ENCODE results near the gene THYN1.
"Not testable (repeated sequence)": the region's sequence is repeated elsewhere in the genome, so short reads cannot be mapped to it uniquely, and the experiment has no call there.

Gene THYN1

DNA sequence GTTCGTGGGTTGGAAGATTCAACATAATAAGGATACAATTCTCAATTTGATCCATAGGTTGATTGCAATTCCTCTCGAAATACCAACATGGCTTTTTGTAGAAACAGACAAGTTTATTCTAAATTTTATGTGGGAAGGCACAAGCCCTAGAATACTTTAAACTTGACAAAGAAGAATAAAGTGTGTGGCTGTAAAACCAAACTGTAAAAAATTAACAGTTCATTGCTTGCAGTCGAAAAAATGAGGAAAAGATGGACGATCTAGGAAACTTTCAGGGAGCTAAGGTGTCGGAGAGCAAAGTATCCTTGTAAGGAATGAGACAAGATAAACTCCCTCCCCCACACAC, 22.0 kb upstream of the THYN1 start:
- no peak for DNase-seq (ENCODE audit: low read depth)

DNA sequence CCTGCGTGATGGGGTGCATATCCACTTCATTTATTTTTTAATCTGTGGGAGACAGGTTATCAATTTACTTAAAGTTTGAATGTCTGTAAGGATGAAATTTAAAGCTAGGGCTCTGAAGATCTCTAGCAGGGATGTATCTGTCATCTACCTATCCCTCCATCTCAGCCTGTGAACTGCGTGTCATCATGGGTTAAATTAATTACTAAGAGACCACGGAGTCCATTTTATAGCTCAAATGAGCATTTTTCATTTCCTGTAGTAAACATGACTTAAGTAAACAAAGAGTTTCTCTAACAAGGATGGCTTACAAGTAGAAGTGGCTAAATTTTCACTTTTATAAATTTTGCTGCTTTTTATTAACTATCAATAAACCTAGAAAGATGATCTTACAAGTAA, 20.2 kb upstream of the THYN1 start:
- DNase-seq (ENCODE audit: low read depth), result no peak

DNA sequence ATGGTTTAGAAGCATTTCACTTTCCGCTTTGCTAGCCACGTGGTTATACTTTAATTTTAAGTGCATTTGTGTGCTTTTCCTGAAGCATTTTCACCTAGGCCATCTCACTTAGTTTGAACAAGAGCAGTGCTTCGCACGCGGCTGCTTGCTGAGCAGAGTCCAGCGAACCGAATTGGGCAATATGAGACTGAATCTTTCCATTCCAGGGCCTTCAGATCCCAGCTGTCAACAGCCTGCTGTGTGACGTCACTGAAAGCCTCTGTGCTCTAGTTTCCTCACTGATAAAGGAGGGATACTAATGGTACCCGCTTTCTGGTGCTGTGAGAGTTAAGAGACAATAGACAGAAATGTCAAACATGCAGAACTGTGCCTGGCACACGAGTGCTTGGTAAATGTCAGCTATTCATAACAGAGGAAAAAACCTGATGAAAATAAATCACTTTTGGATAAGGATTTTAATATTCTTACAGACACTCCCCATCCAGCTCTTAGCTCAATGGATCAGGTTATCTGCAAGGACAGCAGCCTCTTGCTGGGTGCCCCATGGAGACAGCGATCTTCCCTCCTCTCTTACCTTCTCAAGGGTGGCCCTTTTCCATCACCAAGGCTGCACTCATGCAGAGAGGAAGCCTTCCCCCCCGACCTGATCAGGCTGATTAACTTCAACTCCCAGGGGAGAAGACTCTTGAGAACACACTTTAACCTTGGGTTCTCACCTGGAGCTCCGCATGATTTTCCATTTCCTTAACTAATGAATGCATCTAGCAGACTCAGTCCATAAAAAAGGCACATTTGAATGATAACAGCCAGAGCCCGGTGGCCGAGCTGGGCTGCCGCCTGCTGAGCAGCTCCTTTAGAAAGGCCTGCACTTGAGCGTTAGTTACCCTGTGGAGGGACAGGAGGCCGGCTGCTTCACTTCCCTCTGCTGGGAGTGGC, 19.5 kb upstream of the THYN1 start:
- no peak for DNase-seq (ENCODE audit: low read depth)

DNA sequence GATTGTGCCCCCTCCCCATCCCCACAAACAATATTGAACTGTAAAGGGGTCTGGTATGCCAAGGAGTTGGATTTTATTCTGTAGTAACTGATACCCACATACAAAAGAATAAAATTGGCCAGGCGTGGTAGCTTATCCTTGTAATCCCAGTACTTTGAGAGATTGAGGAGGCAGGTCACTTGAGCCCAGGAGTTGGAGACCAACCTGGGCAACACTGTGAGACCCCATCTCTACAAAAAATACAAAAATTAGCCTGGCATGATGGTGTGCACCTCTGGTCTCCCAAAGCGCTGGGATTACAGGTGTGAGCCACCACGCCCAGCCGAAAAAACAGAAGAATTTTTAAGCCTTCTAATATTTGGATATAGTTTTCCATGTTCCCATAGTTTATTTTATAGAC, 18.8 kb upstream of the THYN1 start:
- DNase-seq (ENCODE audit: low read depth), result no peak

DNA sequence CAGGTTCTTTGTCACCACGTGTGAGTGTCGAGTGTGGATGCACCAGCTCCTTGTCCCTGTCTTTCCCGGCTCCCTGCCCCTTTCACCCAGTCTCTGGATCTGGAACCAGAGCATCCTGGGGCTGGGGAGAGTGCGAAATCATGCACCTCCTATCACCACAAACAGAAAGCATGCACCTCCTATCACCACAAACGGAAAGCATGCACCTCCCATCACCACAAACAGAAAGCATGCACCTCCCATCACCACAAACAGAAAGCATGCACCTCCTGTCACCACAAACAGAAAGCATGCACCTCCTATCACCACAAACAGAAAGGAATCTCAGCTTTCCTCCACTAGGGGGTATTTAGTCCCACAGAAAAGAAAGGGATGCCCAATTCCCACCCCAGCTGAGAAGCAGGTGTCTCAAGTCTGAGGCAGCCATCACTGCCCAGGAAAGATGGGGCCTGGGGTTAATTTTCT, 17.1 kb upstream of the THYN1 start:
- DNase-seq (ENCODE audit: low read depth), result no peak

DNA sequence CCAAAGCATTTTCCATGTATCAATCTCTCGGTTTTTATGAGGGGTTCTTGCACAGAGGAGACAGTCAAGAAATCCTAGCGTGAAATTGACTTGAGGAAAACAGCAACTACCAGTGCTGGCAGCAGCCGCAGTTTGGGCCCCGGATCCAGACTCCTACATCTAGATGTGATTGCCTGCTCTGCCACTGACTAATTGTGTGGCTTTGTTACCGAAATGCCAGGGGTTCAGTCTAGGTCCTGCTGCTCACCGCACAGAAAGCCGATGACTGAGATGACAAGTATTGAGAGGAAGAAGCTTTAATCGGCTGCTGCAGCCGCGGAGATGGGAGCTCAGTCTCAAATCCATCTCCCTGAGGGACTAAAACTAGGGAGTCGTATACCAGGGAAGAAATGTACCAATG, 14.8 kb upstream of the THYN1 start:
- DNase-seq (ENCODE audit: low read depth), result no peak

DNA sequence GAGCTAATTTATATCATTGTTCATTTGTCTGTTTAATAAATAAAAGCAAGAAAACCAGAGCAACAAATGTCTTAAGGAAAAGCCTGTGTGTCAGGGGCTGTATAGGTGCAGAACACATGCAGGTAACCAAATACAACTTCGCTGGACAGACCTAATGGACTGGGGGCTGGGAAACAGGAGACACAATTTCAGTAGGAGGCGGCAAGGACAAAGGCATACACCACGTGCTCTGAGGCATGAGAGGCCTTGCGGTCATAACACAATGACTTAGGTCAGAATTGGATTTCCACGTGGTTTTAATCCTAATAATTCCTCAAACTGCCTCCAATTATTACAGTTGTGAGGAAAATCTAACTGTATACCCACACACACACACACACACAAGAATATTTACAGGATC, 14.3 kb upstream of the THYN1 start:
- no peak for DNase-seq (ENCODE audit: low read depth)

DNA sequence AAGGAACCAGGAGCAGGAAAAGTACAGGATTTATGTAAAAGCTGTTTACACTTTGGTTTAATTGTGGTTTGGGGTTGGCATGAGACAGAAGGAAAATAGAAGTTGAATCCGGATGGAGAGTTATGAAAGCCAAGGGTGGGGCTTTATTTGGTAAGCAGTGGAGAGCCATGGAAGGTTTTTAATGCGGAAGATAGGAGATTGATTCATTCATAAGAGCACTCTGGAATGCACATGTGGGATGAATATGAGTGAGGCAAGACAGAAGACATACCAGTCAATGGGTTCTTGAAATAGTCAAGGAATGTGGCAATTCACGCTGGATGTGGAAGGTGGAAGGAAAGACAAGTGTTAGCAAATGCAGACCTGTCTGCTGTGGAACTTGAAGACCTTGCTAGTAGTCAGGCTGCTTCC, 13.7 kb upstream of the THYN1 start:
- DNase-seq (ENCODE audit: low read depth), result no peak

DNA sequence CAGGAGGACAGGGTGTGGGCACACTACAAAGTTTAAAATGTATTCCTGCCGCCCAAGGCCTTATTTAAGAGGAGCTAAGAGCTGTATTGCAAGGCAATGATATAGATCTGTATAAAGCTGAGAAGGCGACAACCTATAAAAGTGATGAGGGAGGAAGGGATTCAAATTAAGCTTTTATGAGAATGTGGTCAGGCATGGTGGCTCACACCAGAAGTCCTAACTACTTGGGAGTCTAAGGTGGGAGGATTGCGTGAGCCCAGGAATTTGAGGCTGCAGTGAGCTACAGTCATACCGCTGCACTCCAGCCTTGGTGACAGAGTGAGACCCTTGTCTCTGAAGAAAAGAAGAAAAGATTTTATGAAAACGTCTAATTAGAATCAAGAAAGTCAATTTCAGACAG, 13.3 kb upstream of the THYN1 start:
- no peak for DNase-seq (ENCODE audit: low read depth)

DNA sequence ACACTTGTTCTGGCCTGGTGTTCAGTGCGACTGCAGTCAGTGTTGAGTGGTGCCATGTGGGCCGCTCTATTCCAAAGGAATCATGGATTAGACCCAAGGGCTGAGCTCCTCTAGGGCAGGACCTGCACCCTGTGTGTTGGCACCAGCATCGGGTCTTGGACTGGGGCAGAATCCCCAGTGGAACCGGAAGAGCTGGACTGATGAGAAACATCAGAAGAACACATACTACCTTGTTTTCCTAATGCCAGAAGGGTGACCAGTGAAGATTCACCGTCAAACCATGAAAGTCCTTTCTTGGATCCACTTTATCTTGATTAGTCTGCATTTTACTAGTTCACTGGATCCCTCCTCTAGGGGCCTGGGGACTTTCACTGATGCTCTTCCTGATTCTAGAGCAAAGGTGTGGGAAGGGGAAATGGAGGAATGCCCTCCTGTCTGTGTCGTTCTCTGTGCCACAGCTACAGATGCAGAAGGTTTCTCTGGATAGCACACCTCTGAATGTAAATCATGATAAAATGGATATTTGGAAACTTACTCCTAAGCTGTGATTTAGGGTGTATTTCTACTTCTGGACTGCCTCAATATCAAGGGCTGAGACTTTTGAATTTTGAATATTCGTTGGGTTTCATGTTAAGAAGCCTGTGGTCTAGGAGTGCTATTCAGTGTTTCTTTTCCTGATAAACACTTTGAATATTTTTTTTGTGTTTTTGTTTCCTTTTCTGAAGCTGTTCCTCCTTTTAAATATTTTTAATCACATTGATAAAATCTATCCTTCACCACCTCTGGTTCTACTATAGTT, 12.0 kb upstream of the THYN1 start:
- DNase-seq (ENCODE audit: low read depth), result no peak

DNA sequence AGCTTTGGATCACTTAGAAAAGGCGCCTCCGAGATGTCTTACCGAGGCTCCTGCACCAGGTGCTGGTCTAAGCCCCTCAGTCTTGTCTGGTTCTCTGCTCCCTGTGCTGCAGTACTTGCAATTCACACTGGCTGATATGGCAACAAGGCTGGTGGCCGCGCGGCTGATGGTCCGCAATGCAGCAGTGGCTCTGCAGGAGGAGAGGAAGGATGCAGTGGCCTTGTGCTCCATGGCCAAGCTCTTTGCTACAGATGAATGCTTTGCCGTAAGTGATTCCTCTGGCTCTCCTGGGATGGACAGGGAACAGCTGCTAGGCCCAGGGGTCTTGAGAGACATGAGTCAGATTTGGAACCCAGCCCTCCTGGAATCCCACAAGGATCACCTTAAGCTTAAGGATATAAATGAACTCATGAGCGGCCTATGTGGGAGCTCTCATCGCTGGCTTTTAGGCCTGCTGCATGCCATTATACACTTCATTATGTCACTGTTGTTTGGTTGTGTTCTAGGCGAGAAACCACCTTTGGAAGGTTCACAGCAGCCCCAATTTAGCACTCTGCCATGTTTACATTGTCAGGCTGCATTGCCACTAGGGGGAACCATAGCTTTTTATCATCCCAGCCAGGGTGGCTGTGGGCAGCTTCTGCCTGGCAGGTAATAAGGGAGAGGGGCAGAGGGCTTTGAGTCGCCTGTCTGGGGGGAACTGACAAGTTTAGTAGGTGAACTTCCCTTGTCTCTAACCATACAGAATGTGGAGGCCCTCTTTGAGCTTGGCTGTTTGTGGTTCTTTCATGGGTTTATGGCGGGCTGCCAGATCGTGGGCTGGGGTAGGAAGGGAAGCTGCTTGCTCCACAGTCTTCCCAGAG, 8.7 kb upstream of the THYN1 start:
- no peak for DNase-seq (ENCODE audit: low read depth)

DNA sequence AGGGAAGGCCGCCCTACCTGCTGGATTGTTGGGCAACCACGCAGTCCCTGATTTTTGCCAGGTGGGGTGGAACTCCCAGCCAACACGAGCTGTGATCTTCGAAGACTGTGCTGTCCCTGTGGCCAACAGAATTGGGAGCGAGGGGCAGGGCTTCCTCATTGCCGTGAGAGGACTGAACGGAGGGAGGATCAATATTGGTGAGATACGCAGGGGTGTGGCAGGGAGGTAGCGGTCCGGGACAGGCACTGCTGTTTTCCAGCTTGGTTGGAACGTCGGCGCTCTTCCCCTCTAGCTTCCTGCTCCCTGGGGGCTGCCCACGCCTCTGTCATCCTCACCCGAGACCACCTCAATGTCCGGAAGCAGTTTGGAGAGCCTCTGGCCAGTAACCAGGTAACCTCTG, 7.8 kb upstream of the THYN1 start:
- DNase-seq (ENCODE audit: low read depth), result no peak

DNA sequence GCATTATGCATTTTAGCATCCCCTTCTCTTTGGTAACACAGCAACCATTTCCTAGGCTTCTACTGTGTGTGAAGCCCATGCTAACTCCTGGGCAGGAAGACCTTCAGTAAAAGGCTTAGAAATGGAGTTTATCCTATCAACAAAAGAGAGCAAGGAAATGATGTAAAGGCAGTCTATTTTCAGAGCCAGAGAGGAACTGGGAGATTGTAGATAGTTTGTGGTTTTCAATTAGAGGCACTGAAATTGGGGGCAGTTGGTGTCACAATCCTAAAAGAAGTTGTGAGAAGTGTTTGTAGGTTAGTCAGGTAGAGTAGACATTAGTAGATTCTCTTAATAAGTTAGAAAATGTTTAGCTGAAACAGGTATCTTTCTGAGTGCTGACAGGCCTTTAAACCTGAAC, 7.4 kb upstream of the THYN1 start:
- DNase-seq (ENCODE audit: low read depth), result no peak

DNA sequence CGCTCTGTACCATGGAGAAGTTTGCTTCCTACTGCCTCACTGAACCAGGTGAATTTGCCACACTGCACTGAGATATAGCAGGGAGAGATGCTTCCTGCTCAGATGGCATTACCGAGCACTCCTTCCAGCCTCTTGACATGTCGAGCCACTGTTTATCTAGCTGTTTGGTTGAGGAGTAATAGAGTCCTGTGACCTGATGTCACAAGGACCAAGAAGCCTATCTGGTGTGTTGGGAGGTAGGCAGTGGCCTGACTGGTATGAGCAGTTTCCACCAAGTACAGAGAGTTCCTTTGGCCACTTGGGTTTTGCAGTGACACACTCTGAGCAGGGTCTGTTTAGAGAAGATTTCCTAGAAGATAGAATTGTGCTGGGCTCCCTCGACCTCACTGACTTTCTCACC, 5.4 kb upstream of the THYN1 start:
- DNase-seq (ENCODE audit: low read depth), result no peak

DNA sequence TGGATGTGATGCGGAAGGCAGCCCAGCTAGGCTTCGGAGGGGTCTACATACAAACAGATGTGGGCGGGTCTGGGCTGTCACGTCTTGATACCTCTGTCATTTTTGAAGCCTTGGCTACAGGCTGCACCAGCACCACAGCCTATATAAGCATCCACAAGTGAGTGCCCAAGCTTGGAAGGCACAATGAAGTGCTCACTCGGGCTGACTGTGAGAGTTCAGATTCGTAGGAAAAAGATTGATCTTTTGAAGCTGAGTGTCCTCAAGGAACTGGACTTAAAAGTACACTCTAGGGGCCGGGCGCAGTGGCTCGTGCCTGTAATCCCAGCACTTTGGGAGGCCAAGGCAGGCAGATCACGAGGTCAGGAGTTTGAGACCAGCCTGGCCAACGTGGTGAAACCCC, 3.9 kb upstream of the THYN1 start:
- DNase-seq (ENCODE audit: low read depth), result no peak

DNA sequence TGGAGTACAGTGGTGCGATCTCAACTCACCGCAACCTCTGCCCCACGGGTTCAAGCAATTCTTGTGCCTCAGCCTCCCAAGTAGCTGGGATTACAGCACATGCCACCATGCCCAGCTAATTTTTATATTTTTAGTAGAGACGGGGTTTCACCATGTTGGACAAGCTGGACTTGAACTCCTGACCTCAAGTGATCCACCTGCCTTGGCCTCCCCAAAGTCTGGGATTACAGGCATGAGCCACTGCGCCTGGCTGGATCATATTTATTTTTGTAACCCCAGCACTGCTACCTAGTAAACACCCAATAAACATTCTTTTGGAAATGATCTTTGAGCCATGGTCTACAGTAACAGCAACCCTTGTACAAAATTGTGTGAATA, 2.0 kb upstream of the THYN1 start:
- DNase-seq (ENCODE audit: low read depth), result not testable (repeated sequence)

DNA sequence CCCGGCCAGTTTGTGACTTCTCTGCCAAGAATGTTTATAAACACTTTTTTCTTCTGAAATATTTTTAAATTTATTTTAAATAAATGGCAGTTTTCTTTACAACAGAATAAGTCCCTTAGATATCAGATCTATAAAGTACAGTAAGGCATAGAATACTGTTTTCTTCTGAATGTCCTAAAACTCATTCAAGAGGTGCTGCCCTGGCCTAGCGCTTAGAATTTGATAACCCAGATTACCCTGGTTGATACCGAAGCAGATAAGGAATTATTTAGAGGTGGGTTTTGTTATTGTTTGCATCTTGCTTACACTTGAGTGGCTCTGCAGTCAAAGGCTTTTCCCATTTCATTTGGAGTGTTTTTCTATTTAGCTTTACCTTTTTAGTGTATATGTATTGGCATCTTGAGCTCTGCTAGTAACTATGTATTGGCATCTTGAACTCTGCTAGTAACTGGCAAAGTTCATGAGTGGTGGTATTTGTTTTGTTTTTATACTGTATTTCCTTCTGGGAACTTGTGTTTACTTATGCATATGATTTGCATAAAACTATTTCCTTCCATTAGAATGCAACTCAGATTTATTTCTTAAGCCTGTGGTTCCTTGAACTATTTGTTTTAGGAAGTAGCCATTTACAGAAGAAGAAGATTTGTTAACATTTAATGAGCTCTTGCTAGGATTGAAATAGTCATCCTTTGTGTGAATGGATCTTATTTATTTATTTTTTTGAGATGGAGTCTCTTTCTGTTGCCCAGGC, 1.5 kb upstream of the THYN1 start:
- DNase-seq (ENCODE audit: low read depth), result no peak

DNA sequence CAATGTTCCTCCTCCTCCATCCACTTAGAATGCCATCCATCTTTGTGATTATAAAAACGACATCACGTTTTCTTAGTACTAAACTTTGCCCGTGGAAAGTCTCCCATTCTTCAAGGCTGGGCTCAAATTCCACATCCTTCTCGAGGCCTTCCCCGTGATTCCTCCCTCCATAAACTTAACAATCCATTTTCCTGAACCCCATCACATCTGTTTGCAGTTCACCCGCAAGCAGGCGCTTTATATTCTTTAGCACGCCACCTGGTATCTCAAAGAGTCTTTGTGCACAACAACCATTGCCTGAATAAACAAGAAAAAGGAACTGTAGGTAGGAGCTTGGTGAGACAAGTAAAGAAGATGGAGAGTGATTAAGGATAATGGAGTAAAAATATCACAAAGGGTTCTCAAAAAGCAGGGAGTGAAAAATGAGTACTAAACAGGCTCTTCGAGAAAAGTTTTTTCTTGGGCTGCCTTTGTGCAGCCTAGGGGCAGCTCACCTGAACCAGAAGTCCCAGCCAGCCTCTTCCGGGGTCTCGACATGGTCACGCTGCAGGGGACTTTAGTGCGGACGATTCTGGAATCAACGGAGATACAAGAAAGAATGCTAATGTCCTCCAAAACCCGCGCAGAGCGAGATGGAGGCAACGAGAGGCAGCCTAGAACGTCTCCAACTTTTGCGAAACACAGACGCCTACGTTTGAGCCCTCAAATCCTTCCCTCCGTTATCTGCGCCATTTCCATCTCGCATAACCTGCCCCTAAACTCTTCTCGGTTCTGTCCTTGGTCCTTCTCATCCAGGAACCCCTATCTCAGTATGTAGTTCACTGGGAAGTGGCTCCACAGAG, 585 bp downstream of the THYN1 start:
- no peak for DNase-seq (ENCODE audit: low read depth)

DNA sequence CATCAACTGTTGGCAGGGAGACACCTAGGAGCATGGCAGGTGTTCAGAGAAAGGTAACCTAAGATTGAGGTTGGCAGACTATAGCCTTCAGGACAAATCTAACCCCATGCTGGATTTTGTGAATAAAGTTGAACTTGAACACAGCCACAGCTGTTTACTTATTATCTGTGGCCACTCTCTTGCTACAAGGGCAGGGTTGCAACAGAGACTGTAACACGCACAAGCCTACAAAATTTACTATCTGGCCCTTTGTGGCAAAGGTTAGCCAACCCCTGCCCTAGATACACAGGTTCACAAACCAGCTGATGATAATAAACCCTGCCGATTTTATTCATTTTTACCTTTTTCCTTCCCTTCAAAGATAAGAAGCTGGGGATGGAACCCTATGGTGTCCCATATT, 2.5 kb downstream of the THYN1 start:
- no peak for DNase-seq (ENCODE audit: low read depth)

DNA sequence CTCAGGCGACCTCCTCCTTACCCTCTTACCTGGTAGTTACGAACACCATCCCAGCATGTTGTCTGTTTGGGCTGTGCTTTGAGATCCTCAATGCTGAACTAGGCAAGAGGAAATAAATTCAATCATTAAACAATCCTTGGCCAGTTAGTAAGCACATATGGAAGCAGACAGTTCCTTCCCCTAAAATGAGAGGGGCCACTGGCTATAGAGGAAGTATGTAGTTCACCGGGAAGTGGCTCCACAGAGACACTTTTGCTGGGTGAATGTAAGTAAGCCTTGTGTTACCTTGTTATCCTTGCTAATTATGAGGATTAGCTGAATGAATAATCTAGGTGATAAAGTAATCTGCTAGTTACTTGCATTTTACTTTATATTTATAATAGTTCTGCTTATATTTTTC, 2.9 kb downstream of the THYN1 start:
- DNase-seq (ENCODE audit: low read depth), result no peak

Measured in activated T-helper 1 cell treated with Interleukin-2 at 50 U/mL for 16 hours (primary cell).